ENCODE data around the gene ECI2.

Gene ECI2

GRCh38 chr6:4159491-4159890 is 24.1 kb upstream of the ECI2 start:
- no peak overlapping the region for H3K23ac ChIP-seq (ENCODE audit: low read depth, low read length, poor library complexity)
- no CpG with 5 or more reads among the region's 7 CpGs for WGBS, 2 donors (ENCODE audit: extremely low coverage in 2 of 2, insufficient read length in 2 of 2, insufficient replicate concordance in 1 of 2)
- H2BK5ac ChIP-seq (ENCODE audit: low read length), result no peak overlapping the region
- H2BK120ac ChIP-seq (ENCODE audit: low read depth, low read length), result no peak overlapping the region
- H3K14ac ChIP-seq (ENCODE audit: low read length), result no peak overlapping the region
- H3K36me3 ChIP-seq (replicated peaks in 1 of 2; ENCODE audit: control insufficient read depth in 2 of 2, insufficient read depth in 2 of 2, low read length in 2 of 2), result no peaks in the 10 kb centered on the region
- no peak overlapping the region for H3K4me2 ChIP-seq (ENCODE audit: insufficient read depth, low read length, poor library complexity, severe bottlenecking)
- no peaks in the 10 kb centered on the region for H3K79me1 ChIP-seq (ENCODE audit: low read depth, low read length)
- H3K4me1 ChIP-seq (ENCODE audit: control insufficient read depth in 2 of 2, insufficient read depth in 1 of 2, low read depth in 1 of 2, low read length in 2 of 2), result no peaks in the 10 kb centered on the region
- DNase-seq (ENCODE audit: low spot score), result no peak
- no peak overlapping the region for H4K8ac ChIP-seq (ENCODE audit: low read depth, low read length)
- H3K9me3 ChIP-seq (replicated peaks in 1 of 2; ENCODE audit: control insufficient read depth in 2 of 2, insufficient read depth in 1 of 2, low read depth in 1 of 2, low read length in 2 of 2), result no peaks in the 10 kb centered on the region
- H3K27ac ChIP-seq (replicated peaks; ENCODE audit: low read length), result no peak overlapping the region
- no peak overlapping the region for H3K4ac ChIP-seq (ENCODE audit: low read length)
- H2BK15ac ChIP-seq (ENCODE audit: low read length), result no peak overlapping the region
- no peak overlapping the region for H3K4me3 ChIP-seq (ENCODE audit: low read length in 2 of 2)
- no peak overlapping the region for H3K9ac ChIP-seq (ENCODE audit: low read depth, low read length, poor library complexity)
- H2AFZ ChIP-seq (ENCODE audit: low read length), result no peak overlapping the region
- no peak overlapping the region for H4K91ac ChIP-seq (ENCODE audit: low read depth, low read length, poor library complexity)
- H3K27me3 ChIP-seq (ENCODE audit: control insufficient read depth in 3 of 3, insufficient read depth in 3 of 3, low read depth in 1 of 3, low read length in 3 of 3), result no peaks in the 10 kb centered on the region
- H2BK12ac ChIP-seq (ENCODE audit: low read length), result no peak overlapping the region
- no peak overlapping the region for H3K18ac ChIP-seq (ENCODE audit: low read length)
- H2AK5ac ChIP-seq (ENCODE audit: low read depth, low read length), result no peak overlapping the region

- WGBS, 2 donors (ENCODE audit: extremely low coverage in 2 of 2, insufficient read length in 2 of 2, insufficient replicate concordance in 1 of 2), result no CpG with 5 or more reads among the region's 12 CpGs
- H3K4me2 ChIP-seq (ENCODE audit: insufficient read depth, low read length, poor library complexity, severe bottlenecking), result no peak overlapping the region
Measured at GRCh38 chr6:4157506-4157905, 22.1 kb upstream of the ECI2 start.

GRCh38 chr6:4155848-4156466 is 20.6 kb upstream of the ECI2 start:
- Histone ChIP-seq H3K4me2 (ENCODE audit: insufficient read depth, low read length, poor library complexity, severe bottlenecking) (no peak overlapping the region), H3K4me3 (ENCODE audit: low read length in 2 of 2) (no peak overlapping the region), H2AFZ (ENCODE audit: low read length) (peak overlapping the region; percentile 77), H3K14ac (ENCODE audit: low read length) (no peak overlapping the region), H2BK5ac (ENCODE audit: low read length) (no peak overlapping the region), H3K4ac (ENCODE audit: low read length) (no peak overlapping the region), H2BK120ac (ENCODE audit: low read depth, low read length) (no peak overlapping the region), H3K27me3 (ENCODE audit: control insufficient read depth in 3 of 3, insufficient read depth in 3 of 3, low read depth in 1 of 3, low read length in 3 of 3) (no peaks in the 10 kb centered on the region), H3K23ac (ENCODE audit: low read depth, low read length, poor library complexity) (no peak overlapping the region), H2BK12ac (ENCODE audit: low read length) (no peak overlapping the region), H4K91ac (ENCODE audit: low read depth, low read length, poor library complexity) (no peak overlapping the region), H2BK15ac (ENCODE audit: low read length) (no peak overlapping the region), H3K9me3 (replicated peaks in 1 of 2; ENCODE audit: control insufficient read depth in 2 of 2, insufficient read depth in 1 of 2, low read depth in 1 of 2, low read length in 2 of 2) (no peaks in the 10 kb centered on the region), H3K79me1 (ENCODE audit: low read depth, low read length) (no peaks in the 10 kb centered on the region), H4K8ac (ENCODE audit: low read depth, low read length) (no peak overlapping the region), H3K36me3 (replicated peaks in 1 of 2; ENCODE audit: control insufficient read depth in 2 of 2, insufficient read depth in 2 of 2, low read length in 2 of 2) (no peaks in the 10 kb centered on the region), H3K18ac (ENCODE audit: low read length) (no peak overlapping the region), H3K27ac (replicated peaks; ENCODE audit: low read length) (no peak overlapping the region), H3K4me1 (ENCODE audit: control insufficient read depth in 2 of 2, insufficient read depth in 1 of 2, low read depth in 1 of 2, low read length in 2 of 2) (no peaks in the 10 kb centered on the region), H3K9ac (ENCODE audit: low read depth, low read length, poor library complexity) (no peak overlapping the region), H2AK5ac (ENCODE audit: low read depth, low read length) (no peak overlapping the region)
- WGBS, 2 donors (ENCODE audit: extremely low coverage in 2 of 2, insufficient read length in 2 of 2, insufficient replicate concordance in 1 of 2), result no CpG with 5 or more reads among the region's 6 CpGs
- peak; percentile 86 for DNase-seq (ENCODE audit: low spot score)

More at GRCh38 chr6:4157506-4157905, 22.1 kb upstream of the ECI2 start:
- no peaks in the 10 kb centered on the region for H3K36me3 ChIP-seq (replicated peaks in 1 of 2; ENCODE audit: control insufficient read depth in 2 of 2, insufficient read depth in 2 of 2, low read length in 2 of 2)
- no peaks in the 10 kb centered on the region for H3K4me1 ChIP-seq (ENCODE audit: control insufficient read depth in 2 of 2, insufficient read depth in 1 of 2, low read depth in 1 of 2, low read length in 2 of 2)
- H2BK15ac ChIP-seq (ENCODE audit: low read length), result no peak overlapping the region
- no peaks in the 10 kb centered on the region for H3K79me1 ChIP-seq (ENCODE audit: low read depth, low read length)
- H2BK12ac ChIP-seq (ENCODE audit: low read length), result peak overlapping the region; percentile 12
- H3K18ac ChIP-seq (ENCODE audit: low read length), result no peak overlapping the region
- H3K4ac ChIP-seq (ENCODE audit: low read length), result no peak overlapping the region
- H3K9ac ChIP-seq (ENCODE audit: low read depth, low read length, poor library complexity), result no peak overlapping the region
- H3K9me3 ChIP-seq (replicated peaks in 1 of 2; ENCODE audit: control insufficient read depth in 2 of 2, insufficient read depth in 1 of 2, low read depth in 1 of 2, low read length in 2 of 2), result no peaks in the 10 kb centered on the region
- H2AFZ ChIP-seq (ENCODE audit: low read length), result no peak overlapping the region
- H2BK120ac ChIP-seq (ENCODE audit: low read depth, low read length), result no peak overlapping the region
- H3K23ac ChIP-seq (ENCODE audit: low read depth, low read length, poor library complexity), result no peak overlapping the region
- H4K91ac ChIP-seq (ENCODE audit: low read depth, low read length, poor library complexity), result no peak overlapping the region
- no peak for DNase-seq (ENCODE audit: low spot score)
- no peak overlapping the region for H3K27ac ChIP-seq (replicated peaks; ENCODE audit: low read length)
- no peak overlapping the region for H3K4me3 ChIP-seq (ENCODE audit: low read length in 2 of 2)
- H3K27me3 ChIP-seq (ENCODE audit: control insufficient read depth in 3 of 3, insufficient read depth in 3 of 3, low read depth in 1 of 3, low read length in 3 of 3), result no peaks in the 10 kb centered on the region
- no peak overlapping the region for H2BK5ac ChIP-seq (ENCODE audit: low read length)
- H4K8ac ChIP-seq (ENCODE audit: low read depth, low read length), result no peak overlapping the region
- H2AK5ac ChIP-seq (ENCODE audit: low read depth, low read length), result no peak overlapping the region
- H3K14ac ChIP-seq (ENCODE audit: low read length), result no peak overlapping the region

GRCh38 chr6:4153514-4153985 is 18.2 kb upstream of the ECI2 start:
- WGBS, 2 donors (ENCODE audit: extremely low coverage in 2 of 2, insufficient read length in 2 of 2, insufficient replicate concordance in 1 of 2), result no CpG with 5 or more reads among the region's 6 CpGs
- Histone ChIP-seq H2BK12ac (ENCODE audit: low read length) (no peak overlapping the region), H3K14ac (ENCODE audit: low read length) (no peak overlapping the region), H3K9me3 (replicated peaks in 1 of 2; ENCODE audit: control insufficient read depth in 2 of 2, insufficient read depth in 1 of 2, low read depth in 1 of 2, low read length in 2 of 2) (no peaks in the 10 kb centered on the region), H3K4me3 (ENCODE audit: low read length in 2 of 2) (no peak overlapping the region), H3K4me1 (ENCODE audit: control insufficient read depth in 2 of 2, insufficient read depth in 1 of 2, low read depth in 1 of 2, low read length in 2 of 2) (no peaks in the 10 kb centered on the region), H2AK5ac (ENCODE audit: low read depth, low read length) (no peak overlapping the region), H3K27me3 (ENCODE audit: control insufficient read depth in 3 of 3, insufficient read depth in 3 of 3, low read depth in 1 of 3, low read length in 3 of 3) (no peaks in the 10 kb centered on the region), H3K9ac (ENCODE audit: low read depth, low read length, poor library complexity) (no peak overlapping the region), H3K4me2 (ENCODE audit: insufficient read depth, low read length, poor library complexity, severe bottlenecking) (no peak overlapping the region), H2BK15ac (ENCODE audit: low read length) (no peak overlapping the region), H3K18ac (ENCODE audit: low read length) (no peak overlapping the region), H2AFZ (ENCODE audit: low read length) (no peak overlapping the region), H3K36me3 (replicated peaks in 1 of 2; ENCODE audit: control insufficient read depth in 2 of 2, insufficient read depth in 2 of 2, low read length in 2 of 2) (no peaks in the 10 kb centered on the region), H3K79me1 (ENCODE audit: low read depth, low read length) (no peaks in the 10 kb centered on the region), H4K8ac (ENCODE audit: low read depth, low read length) (no peak overlapping the region), H2BK5ac (ENCODE audit: low read length) (no peak overlapping the region), H2BK120ac (ENCODE audit: low read depth, low read length) (no peak overlapping the region), H4K91ac (ENCODE audit: low read depth, low read length, poor library complexity) (no peak overlapping the region), H3K27ac (replicated peaks; ENCODE audit: low read length) (no peak overlapping the region), H3K23ac (ENCODE audit: low read depth, low read length, poor library complexity) (no peak overlapping the region), H3K4ac (ENCODE audit: low read length) (no peak overlapping the region)
- DNase-seq (ENCODE audit: low spot score), result no peak
